Upper lobe of left lung (tissue), 6 donors: ENCODE results near the gene XXYLT1. TPM values are rescaled to one million over a fixed set of nuclear protein-coding genes. Genes with fewer than 3 reads are reported as not detected.

Source experiments
- ATAC-seq, 2 donors: fragments of 200-7000 bp; cut with Tn5 transposase; one replicate each; pipeline ENCODE4 v1.9.1; 2022; ENCODE audit warnings: mild to moderate bottlenecking in 2 of 2, moderate library complexity in 2 of 2; ENCODE audit not compliant: low FRiP score in 2 of 2
- DNase-seq, 2 donors: peaks; one replicate each; pipeline ENCODE4 v3.0.0-alpha.2; 2019 to 2020
- H3K27ac ChIP-seq, 4 donors: fragments of 200-600 bp; sonication (generic); one replicate each; pipeline ENCODE4 v1.5.1; 2016 to 2019
- H3K27me3 ChIP-seq, 4 donors: fragments of 200-600 bp; sonication (generic); one replicate each; pipeline ENCODE4 v1.5.1; 2017 to 2019
- H3K36me3 ChIP-seq, 4 donors: fragments of 200-600 bp; sonication (generic); one replicate each; pipeline ENCODE4 v1.5.1; 2016 to 2019
- H3K4me1 ChIP-seq, 4 donors: fragments of 200-600 bp; sonication (generic); one replicate each; pipeline ENCODE4 v1.5.1; 2018 to 2019
- H3K4me3 ChIP-seq, 4 donors: fragments of 200-600 bp; sonication (generic); one replicate each; pipeline ENCODE4 v1.5.1; 2017 to 2019; ENCODE audit warnings: mild to moderate bottlenecking in 2 of 4, moderate library complexity in 1 of 4
- H3K9me3 ChIP-seq, 4 donors: fragments of 200-600 bp; sonication (generic); one replicate each; pipeline ENCODE4 v1.5.1; 2018 to 2019
- EP300 ChIP-seq, 4 donors: sonication (generic); formaldehyde crosslinking; IDR thresholded peaks; one replicate each; pipeline ENCODE4 v1.5.1; 2017; ENCODE audit warnings: antibody characterized with exemption in 4 of 4, control low read depth in 2 of 4
- POLR2A ChIP-seq, 4 donors: fragments of 450-650 bp; IDR thresholded peaks; one replicate each; pipeline ENCODE4 v1.5.1; 2016 to 2017; ENCODE audit warnings: antibody characterized with exemption in 4 of 4, mild to moderate bottlenecking in 2 of 4
- POLR2AphosphoS5 ChIP-seq, 2 donors: sonication (generic); formaldehyde crosslinking; IDR thresholded peaks; one replicate each; pipeline ENCODE4 v1.5.1; 2017; ENCODE audit warnings: antibody characterized with exemption in 2 of 2
- WGBS, 2 donors: methylation state at CpG; one replicate each; pipeline ENCODE4 v1.1.5; 2017 to 2018; 5-methylcytosine and 5-hydroxymethylcytosine counted together
- total RNA-seq, 6 donors: library from RNA; depleted of rRNA in 4 of 6; stranded (reverse); fragments of >200 nt in 4 of 6; gene quantifications; one replicate each; pipeline versions ENCODE4 v1.1.0 to v1.2.1, GENCODE V29; 2016 to 2021
- TF ChIP-seq, protein P1 (sequence below), 6 experiments: fragments of 450-650 bp in 4 of 6; fragments of 200-600 bp in 2 of 6; sonication (generic) in 2 of 6; IDR thresholded peaks; one replicate each; pipeline ENCODE4 v1.5.1; 2016 to 2019; ENCODE audit warnings: antibody characterized with exemption in 6 of 6
- donor health status: DM: no; HTN: no; CAD: no; lungs with moderate emphysema.
- donor health status: DM: no; HTN: yes; CAD: no; lungs with severe emphysema.

XXYLT1 gene
- total RNA-seq, 6 donors from 2014 or later, result 6.3 to 9.6 (median 8.6) TPM

DNA sequence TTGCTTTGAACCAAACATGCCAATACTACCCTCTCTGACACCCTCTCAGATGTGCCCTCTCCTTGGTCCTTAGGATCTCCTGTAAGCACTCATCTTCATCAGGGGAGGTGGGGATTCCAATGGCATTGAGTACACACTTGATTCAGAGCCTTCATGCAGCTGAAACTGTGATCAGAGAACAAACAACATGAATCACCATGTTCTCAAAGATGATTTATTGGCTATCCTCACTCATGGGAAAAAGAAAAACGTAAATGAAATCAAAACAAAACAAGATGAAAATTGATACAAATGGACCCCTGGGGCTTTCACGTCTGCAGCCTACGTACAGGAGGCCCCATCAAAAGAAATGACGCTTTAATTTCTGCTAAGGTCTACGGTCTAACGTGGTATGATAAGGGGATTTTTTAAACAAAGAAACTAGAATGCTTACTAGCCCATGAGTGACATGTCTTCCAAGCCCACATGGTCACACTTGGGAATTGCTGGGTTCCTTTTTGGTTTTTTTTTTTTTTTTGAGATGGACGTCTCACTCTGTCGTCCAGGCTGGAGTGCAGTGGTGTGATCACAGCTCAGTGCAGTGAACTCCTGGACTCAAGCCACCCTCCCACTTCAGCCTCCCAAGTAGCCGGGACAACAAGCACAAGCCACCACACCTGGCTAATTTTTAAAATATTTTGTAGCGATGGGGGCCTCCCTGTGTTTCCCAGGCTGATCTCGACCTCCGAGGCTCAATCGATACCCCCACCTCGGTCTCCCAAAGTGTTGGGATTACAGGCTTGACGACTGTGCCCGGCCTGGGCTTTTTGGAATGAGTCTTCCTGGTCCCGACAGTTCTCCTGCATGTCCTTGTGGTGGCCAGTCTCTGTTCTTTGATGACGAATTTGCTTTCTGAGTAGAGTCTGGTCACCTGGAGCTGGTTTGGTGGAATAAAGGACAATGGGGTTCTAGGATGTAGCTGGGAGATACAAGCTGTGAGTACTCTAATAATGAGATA is 202.6 kb downstream of the XXYLT1 start:
- 85 to 90% methylated on average over 18 of the region's 18 CpGs for WGBS, 2 donors
- no peak for DNase-seq
- peak in 1 of 2 donors; percentile 63 for ATAC-seq
- no peaks in the 10 kb centered on the region for H3K9me3 ChIP-seq
- TF ChIP-seq, protein P1, sequence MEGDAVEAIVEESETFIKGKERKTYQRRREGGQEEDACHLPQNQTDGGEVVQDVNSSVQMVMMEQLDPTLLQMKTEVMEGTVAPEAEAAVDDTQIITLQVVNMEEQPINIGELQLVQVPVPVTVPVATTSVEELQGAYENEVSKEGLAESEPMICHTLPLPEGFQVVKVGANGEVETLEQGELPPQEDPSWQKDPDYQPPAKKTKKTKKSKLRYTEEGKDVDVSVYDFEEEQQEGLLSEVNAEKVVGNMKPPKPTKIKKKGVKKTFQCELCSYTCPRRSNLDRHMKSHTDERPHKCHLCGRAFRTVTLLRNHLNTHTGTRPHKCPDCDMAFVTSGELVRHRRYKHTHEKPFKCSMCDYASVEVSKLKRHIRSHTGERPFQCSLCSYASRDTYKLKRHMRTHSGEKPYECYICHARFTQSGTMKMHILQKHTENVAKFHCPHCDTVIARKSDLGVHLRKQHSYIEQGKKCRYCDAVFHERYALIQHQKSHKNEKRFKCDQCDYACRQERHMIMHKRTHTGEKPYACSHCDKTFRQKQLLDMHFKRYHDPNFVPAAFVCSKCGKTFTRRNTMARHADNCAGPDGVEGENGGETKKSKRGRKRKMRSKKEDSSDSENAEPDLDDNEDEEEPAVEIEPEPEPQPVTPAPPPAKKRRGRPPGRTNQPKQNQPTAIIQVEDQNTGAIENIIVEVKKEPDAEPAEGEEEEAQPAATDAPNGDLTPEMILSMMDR (IDR thresholded peaks at IDR 0.05), result no peak
- TF ChIP-seq POLR2AphosphoS5 (IDR thresholded peaks at IDR 0.05) (no peak), POLR2A (IDR thresholded peaks at IDR 0.05) (no peak), EP300 (IDR thresholded peaks at IDR 0.05) (no peak)
- no peak overlapping the region for H3K27ac ChIP-seq
- no peak overlapping the region for H3K4me3 ChIP-seq
- H3K27me3 ChIP-seq, result no peaks in the 10 kb centered on the region
- peaks cover 0 to 10% (median 4%) of the 10 kb centered on the region in 4 donors for H3K36me3 ChIP-seq
- H3K4me1 ChIP-seq, result no peaks in the 10 kb centered on the region

DNA sequence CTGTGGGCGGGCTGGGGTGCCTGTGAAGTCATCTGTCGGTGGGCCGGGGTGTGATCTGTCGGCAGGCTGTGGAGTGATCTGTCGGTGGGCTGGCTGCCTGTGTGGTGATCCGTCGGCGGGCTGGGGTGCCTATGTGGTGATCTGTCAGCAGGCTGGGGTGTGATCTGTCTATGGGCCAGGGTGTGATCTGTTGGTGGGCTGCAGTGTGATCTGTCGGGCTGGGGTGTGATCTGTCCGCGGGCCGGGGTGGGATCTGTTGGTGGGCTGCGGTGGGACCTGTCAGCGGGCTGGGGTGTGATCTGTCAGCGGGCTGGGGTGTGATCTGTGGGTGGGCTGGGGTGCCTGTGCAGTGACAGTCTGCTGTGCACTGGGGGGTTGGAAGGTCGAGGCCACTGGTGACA is 204.5 kb downstream of the XXYLT1 start:
- DNase-seq, result no peak
- TF ChIP-seq, protein P1 (IDR thresholded peaks at IDR 0.05), result no peak
- TF ChIP-seq POLR2A (IDR thresholded peaks at IDR 0.05) (no peak), EP300 (IDR thresholded peaks at IDR 0.05) (no peak), POLR2AphosphoS5 (IDR thresholded peaks at IDR 0.05) (no peak)
- 92 to 93% methylated on average over 4 to 5 of the region's 16 CpGs for WGBS, 2 donors

DNA sequence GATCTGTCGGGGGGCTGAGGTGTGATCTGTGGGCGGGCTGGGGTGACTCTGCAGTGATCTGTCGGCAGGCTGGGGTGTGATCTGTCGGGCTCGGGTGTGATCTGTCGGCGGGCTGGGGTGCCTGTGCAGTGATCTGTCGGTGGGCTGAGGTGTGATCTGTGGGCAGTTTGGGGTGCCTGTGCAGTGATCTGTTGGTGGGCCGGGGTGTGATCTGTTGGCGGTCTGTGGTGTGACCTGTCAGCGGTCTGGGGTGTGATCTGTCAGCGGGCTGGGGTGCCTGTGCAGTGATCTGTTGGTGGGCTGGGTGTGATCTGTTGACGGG is 205.1 kb downstream of the XXYLT1 start:
- H3K27ac ChIP-seq, result no peak overlapping the region
- 100% methylated on average over 6 of the region's 13 CpGs; no CpG with 5 or more reads in 1 of the 2 donors for WGBS, 2 donors
- no peak overlapping the region for H3K4me3 ChIP-seq
- TF ChIP-seq POLR2AphosphoS5 (IDR thresholded peaks at IDR 0.05), result no peak
- TF ChIP-seq, protein P1 (IDR thresholded peaks at IDR 0.05), result no peak
- TF ChIP-seq POLR2A (IDR thresholded peaks at IDR 0.05), result no peak
- no peak for TF ChIP-seq EP300 (IDR thresholded peaks at IDR 0.05)
- ATAC-seq, result no peak
- DNase-seq, result no peak
- peaks cover 0 to 10% (median 4%) of the 10 kb centered on the region in 4 donors for H3K36me3 ChIP-seq
- no peaks in the 10 kb centered on the region for H3K27me3 ChIP-seq
- H3K4me1 ChIP-seq, result no peaks in the 10 kb centered on the region
- no peaks in the 10 kb centered on the region for H3K9me3 ChIP-seq

More for the DNA sequence above, 204.5 kb downstream of the XXYLT1 start:
- H3K9me3 ChIP-seq, result no peaks in the 10 kb centered on the region
- no peak for ATAC-seq
- H3K36me3 ChIP-seq, result peaks cover 0 to 10% (median 4%) of the 10 kb centered on the region in 4 donors
- H3K27ac ChIP-seq, result no peak overlapping the region
- no peak overlapping the region for H3K4me3 ChIP-seq
- H3K4me1 ChIP-seq, result no peaks in the 10 kb centered on the region
- no peaks in the 10 kb centered on the region for H3K27me3 ChIP-seq

DNA sequence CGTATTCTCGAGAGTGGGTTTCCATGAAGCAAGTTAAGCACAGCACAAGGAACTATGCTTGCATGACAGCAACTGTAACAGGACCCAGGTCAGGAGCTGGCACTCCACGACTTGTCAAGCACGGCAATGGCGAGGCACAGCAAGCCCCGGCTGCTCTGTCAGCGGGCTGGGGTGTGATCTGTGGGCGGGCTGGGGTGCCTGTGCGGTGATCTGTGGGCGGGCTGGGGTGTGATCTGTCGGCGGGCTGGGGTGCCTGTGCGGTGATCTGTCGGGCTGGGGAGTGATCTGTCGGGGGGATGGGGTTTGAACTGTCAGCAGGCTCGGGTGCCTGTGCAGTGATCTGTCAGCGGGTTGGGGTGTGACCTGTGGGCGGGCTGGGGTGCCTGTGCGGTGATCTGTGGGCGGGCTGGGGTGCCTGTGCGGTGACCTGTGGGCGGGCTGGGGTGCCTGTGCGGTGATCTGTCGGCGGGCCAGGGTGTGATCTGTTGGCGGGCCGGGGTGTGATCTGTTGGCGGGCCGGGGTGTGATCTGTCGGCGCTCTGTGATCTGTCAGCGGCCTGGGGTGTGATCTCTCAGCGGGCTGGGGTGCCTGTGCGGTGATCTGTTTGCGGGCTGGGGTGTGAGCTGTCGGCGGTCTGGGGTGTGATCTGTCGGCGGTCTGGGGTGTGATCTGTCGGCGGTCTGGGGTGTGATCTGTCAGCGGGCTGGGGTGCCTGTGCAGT is 205.7 kb downstream of the XXYLT1 start:
- Histone ChIP-seq H3K4me3 (no peak overlapping the region), H3K27me3 (no peaks in the 10 kb centered on the region), H3K4me1 (no peaks in the 10 kb centered on the region), H3K36me3 (peaks cover 0 to 10% (median 4%) of the 10 kb centered on the region in 4 donors), H3K9me3 (no peaks in the 10 kb centered on the region), H3K27ac (no peak overlapping the region)
- no peak for TF ChIP-seq POLR2AphosphoS5 (IDR thresholded peaks at IDR 0.05)
- TF ChIP-seq POLR2A (IDR thresholded peaks at IDR 0.05), result no peak
- TF ChIP-seq, protein P1 (IDR thresholded peaks at IDR 0.05), result no peak
- no peak for TF ChIP-seq EP300 (IDR thresholded peaks at IDR 0.05)
- peak in 1 of 2 donors; percentile 63 for DNase-seq
- WGBS, 2 donors, result 89 to 100% methylated on average over 4 to 17 of the region's 42 CpGs
- no peak for ATAC-seq
